Nephron (organoid): ENCODE data around the gene SNX13.

Experiments
- H3K27ac Mint-ChIP-seq, 3 experiments: 2 replicates each; pipeline ENCODE4 v1.8.0; 2020; ENCODE audit warnings: mixed read lengths in 3 of 3, mild to moderate bottlenecking in 2 of 3, moderate library complexity in 1 of 3
- H3K27me3 Mint-ChIP-seq: 2 replicates; pipeline ENCODE4 v1.8.0; 2021; ENCODE audit warnings: low read depth, mild to moderate bottlenecking, moderate library complexity, mixed read lengths
- H3K36me3 Mint-ChIP-seq: 2 replicates; pipeline ENCODE4 v1.8.0; 2020; ENCODE audit warnings: low read depth, mixed read lengths
- H3K4me1 Mint-ChIP-seq: 2 replicates; pipeline ENCODE4 v1.8.0; 2020; ENCODE audit warnings: mixed read lengths
- H3K4me3 Mint-ChIP-seq, 3 experiments: 2 replicates each; pipeline ENCODE4 v1.8.0; 2020; ENCODE audit warnings: mild to moderate bottlenecking in 3 of 3, mixed read lengths in 3 of 3, moderate library complexity in 2 of 3
- H3K9me3 Mint-ChIP-seq: 2 replicates; pipeline ENCODE4 v1.8.0; 2020; ENCODE audit warnings: mixed read lengths
- CTCF ChIP-seq, 3 experiments: fragments of 200-600 bp; sonication (generic); IDR thresholded peaks; one replicate each; pipeline ENCODE4 v1.5.0; 2021; ENCODE audit warnings: antibody characterized with exemption in 3 of 3; ENCODE audit not compliant: unreplicated experiment in 3 of 3

SNX13 gene

GRCh38 chr7:17863095-17863808, 77.0 kb downstream of the SNX13 start:
- TF ChIP-seq CTCF (IDR thresholded peaks at IDR 0.05; ENCODE audit: unreplicated experiment in 3 of 3), result no peak
- no peaks in the 10 kb centered on the region for H3K27me3 Mint-ChIP-seq
- peaks cover 44% of the 10 kb centered on the region for H3K9me3 Mint-ChIP-seq
- no peak overlapping the region for H3K27ac Mint-ChIP-seq
- H3K36me3 Mint-ChIP-seq, result peaks cover 95% of the 10 kb centered on the region
- no peaks in the 10 kb centered on the region for H3K4me1 Mint-ChIP-seq
- H3K4me3 Mint-ChIP-seq, result no peak overlapping the region

- peaks cover 85% of the 10 kb centered on the region for H3K36me3 Mint-ChIP-seq
- no peaks in the 10 kb centered on the region for H3K27me3 Mint-ChIP-seq
- peaks cover 27% of the 10 kb centered on the region for H3K9me3 Mint-ChIP-seq
- TF ChIP-seq CTCF (IDR thresholded peaks at IDR 0.05; ENCODE audit: unreplicated experiment in 3 of 3), result no peak
- H3K4me1 Mint-ChIP-seq, result no peaks in the 10 kb centered on the region
- H3K4me3 Mint-ChIP-seq, result no peak overlapping the region
- no peak overlapping the region for H3K27ac Mint-ChIP-seq
These were observed 84.0 kb downstream of the SNX13 start for GRCh38 chr7:17856251-17856650.

GRCh38 chr7:17855202-17855601, 85.1 kb downstream of the SNX13 start:
- Mint-ChIP-seq H3K36me3 (peaks cover 81% of the 10 kb centered on the region), H3K4me1 (no peaks in the 10 kb centered on the region), H3K9me3 (peaks cover 17% of the 10 kb centered on the region), H3K27me3 (no peaks in the 10 kb centered on the region), H3K27ac (no peak overlapping the region), H3K4me3 (no peak overlapping the region)
- TF ChIP-seq CTCF (IDR thresholded peaks at IDR 0.05; ENCODE audit: unreplicated experiment in 3 of 3), result no peak

GRCh38 chr7:17854261-17855047, 85.8 kb downstream of the SNX13 start:
- H3K4me1 Mint-ChIP-seq, result no peaks in the 10 kb centered on the region
- no peaks in the 10 kb centered on the region for H3K27me3 Mint-ChIP-seq
- H3K4me3 Mint-ChIP-seq, result no peak overlapping the region
- no peak for TF ChIP-seq CTCF (IDR thresholded peaks at IDR 0.05; ENCODE audit: unreplicated experiment in 3 of 3)
- no peak overlapping the region for H3K27ac Mint-ChIP-seq
- peaks cover 78% of the 10 kb centered on the region for H3K36me3 Mint-ChIP-seq
- peaks cover 13% of the 10 kb centered on the region for H3K9me3 Mint-ChIP-seq

- Mint-ChIP-seq H3K27me3 (no peaks in the 10 kb centered on the region), H3K4me1 (no peaks in the 10 kb centered on the region), H3K9me3 (peaks cover 11% of the 10 kb centered on the region), H3K27ac (no peak overlapping the region), H3K36me3 (peaks cover 76% of the 10 kb centered on the region), H3K4me3 (no peak overlapping the region)
- no peak for TF ChIP-seq CTCF (IDR thresholded peaks at IDR 0.05; ENCODE audit: unreplicated experiment in 3 of 3)
These were observed 87.9 kb downstream of the SNX13 start for GRCh38 chr7:17852361-17852760.
